ENCODE data around the gene HUS1.
"Not testable (repeated sequence)": the region's sequence is repeated elsewhere in the genome, so short reads cannot be mapped to it uniquely, and the experiment has no call there.

The HUS1 gene

GRCh38 chr7:47943676-47944474 lies 35.5 kb downstream of the HUS1 start:
- no peak for DNase-seq

GRCh38 chr7:47942651-47943050 lies 36.8 kb downstream of the HUS1 start:
- DNase-seq, result not testable (repeated sequence)

- DNase-seq, result no peak
These were observed 37.3 kb downstream of the HUS1 start for GRCh38 chr7:47942132-47942531.

GRCh38 chr7:47941136-47941844 lies 38.1 kb downstream of the HUS1 start:
- DNase-seq, result peak; percentile 88

GRCh38 chr7:47940088-47941013 lies 39.1 kb downstream of the HUS1 start:
- DNase-seq, result peak; percentile 86

GRCh38 chr7:47939425-47940036 lies 39.9 kb downstream of the HUS1 start:
- no peak for DNase-seq

GRCh38 chr7:47938574-47939165 lies 40.7 kb downstream of the HUS1 start:
- peak; percentile 20 for DNase-seq

GRCh38 chr7:47937711-47938573 lies 41.5 kb downstream of the HUS1 start:
- no peak for DNase-seq

- DNase-seq, result no peak
These were observed 42.2 kb downstream of the HUS1 start for GRCh38 chr7:47937065-47937687.

- DNase-seq, result no peak
These were observed 43.1 kb downstream of the HUS1 start for GRCh38 chr7:47936323-47936722.

- no peak for DNase-seq
These were observed 44.1 kb downstream of the HUS1 start for GRCh38 chr7:47935336-47935735.

GRCh38 chr7:47934831-47935230 lies 44.6 kb downstream of the HUS1 start:
- no peak for DNase-seq

- DNase-seq, result no peak
These were observed 46.2 kb downstream of the HUS1 start for GRCh38 chr7:47933215-47933614.

- no peak for DNase-seq
These were observed 46.9 kb downstream of the HUS1 start for GRCh38 chr7:47932466-47933037.

GRCh38 chr7:47932016-47932415 lies 47.4 kb downstream of the HUS1 start:
- DNase-seq, result peak; percentile 68

GRCh38 chr7:47931005-47932004 lies 48.1 kb downstream of the HUS1 start:
- peak; percentile 69 for DNase-seq

GRCh38 chr7:47924266-47924665 lies 55.1 kb downstream of the HUS1 start:
- no peak for DNase-seq

GRCh38 chr7:47923081-47923875 lies 56.1 kb downstream of the HUS1 start:
- not testable (repeated sequence) for DNase-seq
